ENCODE measurements around the gene PCDH1. TPM values are rescaled to one million over a fixed set of nuclear protein-coding genes. Genes with fewer than 3 reads are reported as not detected.

The PCDH1 gene
- total and polyA plus RNA-seq, 12 donors, result 3.7 to 16.8 (median 7.7) TPM

DNA sequence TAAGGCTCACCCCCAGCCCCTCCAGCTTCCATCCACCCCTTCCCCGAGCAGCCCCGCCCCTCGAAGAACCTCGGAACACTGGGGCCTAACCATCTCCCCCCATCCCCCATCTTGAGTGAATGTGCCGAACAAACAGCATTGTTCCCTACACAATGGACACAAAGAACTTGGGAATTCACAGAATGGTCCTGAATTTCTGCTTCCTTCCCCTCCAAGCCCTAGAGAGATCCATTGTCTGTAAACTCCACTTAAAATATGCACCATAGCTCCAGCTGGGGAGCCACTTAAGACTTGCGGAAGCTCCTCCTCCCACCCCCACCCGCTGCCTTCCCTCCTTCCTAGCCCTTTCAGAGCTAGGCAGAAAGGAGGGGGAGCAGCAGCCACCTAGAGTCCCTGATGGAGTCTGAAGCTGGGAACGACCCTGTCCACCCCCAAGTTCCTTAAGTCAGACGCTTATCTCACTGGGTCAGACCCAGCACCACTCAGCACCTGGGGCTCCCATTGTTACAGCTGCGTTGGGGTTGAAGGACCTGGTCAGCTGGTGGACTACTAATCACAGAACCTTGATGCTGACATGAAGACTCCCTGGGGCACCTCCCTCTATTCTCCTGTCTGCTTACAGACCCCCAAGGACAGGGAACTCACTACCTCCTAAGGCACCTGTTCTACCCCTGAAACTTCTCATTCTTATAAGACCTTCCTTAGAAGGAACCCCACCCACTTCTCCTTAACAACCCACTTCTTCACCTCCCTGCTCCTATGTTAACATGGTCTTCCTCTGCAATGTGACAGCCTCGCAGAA is 61.4 kb downstream of the PCDH1 start:
- DNase-seq, result no peak
- 42 to 51% (median 44%) methylated on average over 8 to 11 of the region's 11 CpGs for WGBS, 4 donors
- peak overlapping the region in 1 of 5 donors; percentile 34 for H3K27ac ChIP-seq

DNA sequence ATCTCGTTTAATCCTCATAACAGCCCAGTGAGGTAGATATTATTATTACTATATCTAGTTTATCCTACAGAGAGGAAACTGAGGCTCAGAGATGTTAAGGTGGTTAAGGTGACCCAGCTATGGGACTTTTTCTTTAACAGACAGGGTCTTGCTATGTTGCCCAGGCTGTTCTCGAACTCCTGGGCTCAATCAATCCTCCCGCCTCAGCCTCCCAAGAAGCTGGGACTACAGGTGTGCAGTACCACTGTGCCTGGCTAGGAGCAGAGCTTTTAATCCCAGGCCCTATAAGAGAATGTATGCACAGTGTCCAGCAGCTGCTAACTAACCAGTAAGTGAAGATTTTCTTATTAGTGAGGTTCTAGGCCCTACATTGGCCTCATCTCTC is 62.4 kb downstream of the PCDH1 start:
- Histone ChIP-seq H3K27ac (no peak overlapping the region), H3K36me3 (replicated peaks in 1 of 2) (no peaks in the 10 kb centered on the region), H3K4me1 (replicated peaks in 1 of 2) (no peaks in the 10 kb centered on the region), H3K4me3 (no peak overlapping the region), H3K27me3 (no peaks in the 10 kb centered on the region), H3K9me3 (replicated peaks in 1 of 3) (no peaks in the 10 kb centered on the region)
- DNase-seq, result no peak
- WGBS, 4 donors, result 67 to 89% (median 80%) methylated on average over 3 of the region's 3 CpGs
- intact Hi-C loops (cut with DNase I), result loop anchor here in 1 of 2 donors (10.0 kb wide), 1 partner anchor 111 kb away; no protein-coding TSS in a partner anchor
- TF ChIP-seq, protein P1, sequence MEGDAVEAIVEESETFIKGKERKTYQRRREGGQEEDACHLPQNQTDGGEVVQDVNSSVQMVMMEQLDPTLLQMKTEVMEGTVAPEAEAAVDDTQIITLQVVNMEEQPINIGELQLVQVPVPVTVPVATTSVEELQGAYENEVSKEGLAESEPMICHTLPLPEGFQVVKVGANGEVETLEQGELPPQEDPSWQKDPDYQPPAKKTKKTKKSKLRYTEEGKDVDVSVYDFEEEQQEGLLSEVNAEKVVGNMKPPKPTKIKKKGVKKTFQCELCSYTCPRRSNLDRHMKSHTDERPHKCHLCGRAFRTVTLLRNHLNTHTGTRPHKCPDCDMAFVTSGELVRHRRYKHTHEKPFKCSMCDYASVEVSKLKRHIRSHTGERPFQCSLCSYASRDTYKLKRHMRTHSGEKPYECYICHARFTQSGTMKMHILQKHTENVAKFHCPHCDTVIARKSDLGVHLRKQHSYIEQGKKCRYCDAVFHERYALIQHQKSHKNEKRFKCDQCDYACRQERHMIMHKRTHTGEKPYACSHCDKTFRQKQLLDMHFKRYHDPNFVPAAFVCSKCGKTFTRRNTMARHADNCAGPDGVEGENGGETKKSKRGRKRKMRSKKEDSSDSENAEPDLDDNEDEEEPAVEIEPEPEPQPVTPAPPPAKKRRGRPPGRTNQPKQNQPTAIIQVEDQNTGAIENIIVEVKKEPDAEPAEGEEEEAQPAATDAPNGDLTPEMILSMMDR (IDR thresholded peaks at IDR 0.05), result no peak
- TF ChIP-seq POLR2A (IDR thresholded peaks at IDR 0.05), result no peak

More for the DNA sequence above, 61.4 kb downstream of the PCDH1 start:
- Histone ChIP-seq H3K9me3 (replicated peaks in 1 of 3) (no peaks in the 10 kb centered on the region), H3K27me3 (no peaks in the 10 kb centered on the region), H3K36me3 (replicated peaks in 1 of 2) (no peaks in the 10 kb centered on the region), H3K4me3 (no peak overlapping the region), H3K4me1 (replicated peaks in 1 of 2) (no peaks in the 10 kb centered on the region)
- TF ChIP-seq, protein P1 (IDR thresholded peaks at IDR 0.05), result no peak
- no peak for TF ChIP-seq POLR2A (IDR thresholded peaks at IDR 0.05)
- intact Hi-C loops (cut with DNase I), result loop anchor here in 1 of 2 donors (10.0 kb wide), 1 partner anchor 112 kb away; no protein-coding TSS in a partner anchor

DNA sequence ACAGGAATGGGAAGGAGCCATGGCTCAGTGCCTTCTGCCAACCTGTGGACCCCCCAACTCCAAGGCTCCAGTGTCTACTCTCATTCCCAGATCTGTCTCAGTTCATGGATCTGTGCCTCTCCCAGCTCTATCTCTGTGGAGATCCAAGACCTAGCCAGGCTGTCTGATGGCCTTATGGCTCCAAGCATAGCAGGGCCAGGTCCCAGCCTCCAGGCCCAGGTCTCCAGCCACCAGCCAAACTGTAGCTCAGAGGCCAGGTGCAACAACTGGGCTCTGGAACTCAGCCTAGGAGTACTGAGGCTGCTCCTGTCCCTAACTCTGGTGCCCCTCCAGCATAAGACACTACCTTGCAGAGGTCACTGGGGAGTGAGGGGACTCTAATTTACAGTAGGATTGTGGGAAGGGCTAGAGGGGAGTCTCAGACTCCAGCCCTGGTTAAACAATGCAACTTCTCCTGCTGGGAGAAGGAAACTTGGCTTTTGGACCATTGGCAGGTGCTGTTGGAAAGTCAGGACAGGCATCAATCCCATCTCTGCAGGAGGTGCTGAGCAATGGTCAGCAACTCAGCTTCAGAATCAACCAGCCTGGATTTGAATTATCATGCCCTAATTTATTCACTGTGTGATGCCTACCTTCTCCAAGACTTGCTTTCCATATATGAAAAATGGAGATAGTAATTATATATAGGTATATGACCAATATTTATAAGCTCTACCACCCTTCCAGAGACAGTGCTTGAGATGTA is 63.0 kb downstream of the PCDH1 start:
- no peak overlapping the region for H3K4me3 ChIP-seq
- H3K27me3 ChIP-seq, result no peaks in the 10 kb centered on the region
- no peak for TF ChIP-seq POLR2A (IDR thresholded peaks at IDR 0.05)
- TF ChIP-seq, protein P1 (IDR thresholded peaks at IDR 0.05), result no peak
- H3K4me1 ChIP-seq (replicated peaks in 1 of 2), result no peaks in the 10 kb centered on the region
- intact Hi-C loops (cut with DNase I), result loop anchor here in 1 of 2 donors (10.0 kb wide), 1 partner anchor 110 kb away; no protein-coding TSS in a partner anchor
- DNase-seq, result no peak
- H3K9me3 ChIP-seq (replicated peaks in 1 of 3), result no peaks in the 10 kb centered on the region
- H3K36me3 ChIP-seq (replicated peaks in 1 of 2), result no peaks in the 10 kb centered on the region
- no peak overlapping the region for H3K27ac ChIP-seq
